HG03045 (cell line): ENCODE results near the gene SOX12.
"Not testable (repeated sequence)": the region's sequence is repeated elsewhere in the genome, so short reads cannot be mapped to it uniquely, and the experiment has no call there.

Source experiments
- ATAC-seq: cut with Tn5 transposase; IDR thresholded peaks from one replicate; pipeline ENCODE4 v1.9.1; 2021; ENCODE audit warnings: mild to moderate bottlenecking, moderate library complexity; ENCODE audit not compliant: unreplicated experiment

SOX12 gene

DNA sequence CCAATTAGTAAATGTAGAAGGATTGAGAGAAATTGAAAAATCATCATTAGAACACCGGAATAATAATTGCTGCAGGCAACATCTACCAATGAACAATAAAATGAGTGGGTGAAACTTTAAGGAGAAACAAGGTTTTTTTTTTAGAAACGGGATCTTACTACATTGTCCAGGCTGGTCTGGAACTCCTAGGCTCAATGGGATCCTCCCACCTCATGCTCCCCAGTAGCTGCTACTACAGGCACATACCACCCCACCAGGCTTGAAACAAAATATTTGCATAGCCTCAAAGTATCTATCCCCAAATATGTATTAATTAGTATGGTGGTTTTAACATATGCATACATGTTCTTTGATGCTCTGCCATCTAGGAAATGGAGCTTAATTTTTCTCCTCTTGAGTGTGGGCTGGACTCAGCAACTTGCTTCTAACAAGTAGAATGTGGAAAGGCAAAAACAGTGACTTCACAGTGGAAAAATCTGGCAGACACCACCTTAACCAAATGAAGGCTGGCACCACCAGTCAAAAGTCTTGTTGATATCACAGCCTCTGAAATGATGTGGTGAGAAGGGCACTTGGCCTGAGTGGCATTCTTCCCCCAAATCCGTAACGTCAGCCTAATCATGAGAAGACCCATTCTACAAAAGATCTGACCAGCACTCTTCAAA is 33.7 kb downstream of the SOX12 start:
- no peak for ATAC-seq

DNA sequence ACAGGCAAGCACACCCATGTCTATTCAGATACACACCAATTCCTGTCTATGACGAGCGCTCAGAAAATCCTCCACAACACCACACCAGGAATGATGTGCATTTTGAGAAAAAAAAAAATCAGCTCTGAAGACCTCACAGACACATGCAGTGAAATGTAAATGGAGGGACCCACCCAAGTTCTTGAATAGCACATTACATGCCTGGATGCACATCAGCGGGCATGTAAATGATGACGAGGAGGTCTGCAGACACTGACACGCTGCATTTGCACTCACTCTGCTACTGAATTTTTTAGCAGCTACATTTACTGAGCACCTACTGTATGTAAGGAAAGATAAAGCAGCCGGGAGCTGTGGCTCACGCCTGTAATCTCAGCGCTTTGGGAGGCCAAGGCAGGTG is 36.2 kb downstream of the SOX12 start:
- no peak for ATAC-seq

DNA sequence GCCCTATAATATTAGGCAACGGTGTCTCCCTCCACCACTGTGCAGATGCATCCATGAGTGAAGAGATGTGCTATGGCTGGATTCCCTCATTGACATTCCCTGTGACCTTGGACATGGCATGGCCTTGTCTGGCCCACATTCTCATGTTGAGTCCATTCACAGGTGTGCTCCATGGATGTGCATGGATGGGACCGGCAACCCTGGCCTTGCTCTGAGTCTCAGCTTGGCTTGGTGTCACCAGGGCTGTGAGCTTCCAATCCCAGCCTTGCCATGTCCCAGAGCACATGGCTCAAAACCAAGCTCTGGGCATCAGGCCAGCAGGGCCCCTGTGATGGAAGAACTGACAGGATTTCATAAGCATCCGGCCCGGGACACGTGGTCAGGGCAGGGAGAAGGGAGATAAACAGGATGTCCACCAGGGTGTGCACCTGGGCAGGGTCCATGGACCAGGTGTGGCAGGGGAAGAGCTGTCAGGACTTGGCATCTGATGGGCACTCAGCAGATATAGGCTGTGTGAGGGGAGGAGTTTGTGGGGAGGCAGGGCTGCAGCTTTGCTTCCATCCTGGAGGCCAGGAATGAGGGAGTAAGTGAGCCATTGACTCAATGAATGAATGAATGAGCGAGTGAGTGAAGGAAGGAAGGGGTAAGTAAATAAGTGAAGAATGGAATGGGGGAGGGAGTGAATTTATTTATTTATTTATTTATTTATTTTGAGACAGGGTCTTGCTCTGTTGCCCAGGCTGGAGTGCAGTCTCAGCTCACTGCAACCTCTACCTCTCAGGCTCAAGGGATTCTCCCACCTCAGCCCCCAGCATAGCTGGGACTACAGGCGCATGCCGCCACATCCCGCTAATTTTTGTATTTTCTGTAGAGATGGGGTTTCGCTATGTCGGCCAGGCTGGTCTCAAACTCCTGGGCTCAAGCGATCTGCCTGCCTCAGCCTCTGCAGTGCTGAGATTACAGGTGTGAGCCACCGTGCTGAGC is 37.2 kb downstream of the SOX12 start:
- no peak for ATAC-seq

DNA sequence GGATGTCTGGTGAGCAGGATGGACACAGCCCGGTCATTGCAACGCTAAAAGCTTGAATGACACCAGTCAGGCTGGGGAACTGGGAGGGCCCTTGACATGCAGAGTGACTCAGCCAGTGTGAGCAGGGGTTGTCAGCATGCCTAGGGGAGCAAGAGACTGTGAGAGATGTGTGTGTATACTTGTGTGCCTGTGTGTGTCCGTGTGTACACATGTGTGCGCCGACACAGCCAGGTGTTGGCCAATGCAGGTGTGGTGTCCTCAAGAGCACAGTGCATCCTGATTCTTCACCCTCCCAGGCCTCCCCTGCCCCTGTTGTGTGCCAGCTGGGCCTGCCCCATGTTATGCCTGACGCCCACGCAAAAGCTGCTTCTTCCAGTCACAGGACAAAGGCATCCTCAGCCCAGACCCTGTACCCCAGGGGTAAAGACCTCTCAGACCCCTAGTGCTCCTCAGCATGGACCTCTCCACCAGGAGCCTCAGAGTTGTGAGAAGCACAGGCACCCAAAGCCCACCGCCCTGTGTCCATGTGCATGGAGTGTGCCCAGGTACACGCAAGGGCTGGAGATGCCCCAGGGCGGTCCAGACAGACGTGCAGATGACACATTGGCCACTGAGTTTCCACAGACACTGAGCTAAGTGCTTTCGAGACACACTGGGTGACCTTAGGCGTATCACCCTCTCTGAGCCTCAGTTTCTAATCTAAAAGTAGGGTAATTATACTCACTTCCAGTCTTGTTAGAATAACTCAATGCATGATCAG is 38.1 kb downstream of the SOX12 start:
- ATAC-seq: no peak

DNA sequence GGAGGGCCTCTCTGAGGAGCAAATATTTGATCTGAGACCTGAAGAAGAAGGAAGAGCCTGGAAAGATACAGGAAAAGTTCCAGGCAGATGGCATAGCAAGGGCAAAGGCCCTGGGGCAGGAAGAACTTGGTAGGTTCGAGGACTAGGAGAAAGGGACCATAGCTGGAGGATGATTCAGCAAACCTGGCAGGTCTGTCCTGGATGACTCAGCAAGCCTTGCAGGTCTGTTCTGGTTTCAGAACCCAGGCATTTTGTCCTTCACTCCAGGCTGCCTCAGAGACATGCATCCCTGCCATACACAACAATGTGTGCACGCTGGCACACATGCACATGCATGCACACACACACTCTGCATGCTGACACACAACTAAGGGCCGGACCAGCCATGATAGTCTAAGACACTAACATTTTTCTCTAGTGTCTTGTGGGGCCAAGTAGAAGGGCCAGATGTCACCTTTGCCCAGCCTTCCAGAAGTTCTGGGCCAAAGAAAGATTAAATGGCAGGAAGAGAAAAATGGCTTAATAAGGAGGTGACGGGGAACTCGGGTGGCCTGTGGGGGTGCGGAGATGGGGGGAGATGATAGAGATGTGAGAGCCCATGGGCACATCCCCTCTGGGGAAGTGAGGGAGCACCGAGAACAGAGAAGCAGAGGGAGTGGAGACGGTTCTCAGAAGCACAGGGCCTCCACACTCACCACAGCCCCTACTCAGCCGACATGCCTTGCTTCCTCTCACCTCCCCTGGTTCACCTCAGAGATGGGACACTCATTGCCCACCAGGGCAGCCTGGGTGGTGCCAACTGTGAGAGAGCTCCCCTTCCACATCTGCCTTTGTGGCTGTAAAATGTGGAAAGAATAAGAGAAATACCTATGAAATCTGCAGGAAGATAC is 39.8 kb downstream of the SOX12 start:
- no peak for ATAC-seq

DNA sequence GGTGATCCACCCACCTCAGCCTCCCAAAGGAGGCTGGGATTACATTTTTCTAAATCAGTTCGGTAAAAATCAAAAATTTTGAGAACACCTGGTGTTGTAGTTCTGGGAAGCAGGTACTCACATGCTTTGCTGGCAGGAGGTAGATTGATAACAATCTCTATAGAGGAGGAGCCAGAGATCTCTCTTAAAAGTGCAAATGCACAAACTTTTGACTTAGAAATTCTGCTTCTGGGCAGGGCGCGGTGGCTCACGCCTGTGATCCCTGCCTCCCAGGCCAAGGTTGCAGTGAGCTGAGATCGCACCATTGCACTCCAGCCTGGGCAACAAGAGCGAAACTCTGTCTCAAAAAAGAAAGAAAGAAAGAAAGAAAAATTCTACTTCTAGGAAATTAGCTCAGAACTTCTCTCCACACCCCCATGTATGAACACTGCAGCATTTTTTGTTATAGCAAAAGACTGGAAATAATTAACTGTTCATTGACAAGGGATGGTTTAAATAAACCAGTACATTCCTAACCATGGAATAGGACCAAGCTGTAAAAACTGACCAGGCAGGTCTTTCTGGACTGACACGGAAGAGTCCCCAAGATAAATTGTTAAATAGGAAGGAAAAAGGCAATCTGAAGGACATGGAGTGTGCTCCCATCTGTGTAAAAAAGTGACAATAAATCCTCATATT is 40.8 kb downstream of the SOX12 start:
- ATAC-seq: no peak

DNA sequence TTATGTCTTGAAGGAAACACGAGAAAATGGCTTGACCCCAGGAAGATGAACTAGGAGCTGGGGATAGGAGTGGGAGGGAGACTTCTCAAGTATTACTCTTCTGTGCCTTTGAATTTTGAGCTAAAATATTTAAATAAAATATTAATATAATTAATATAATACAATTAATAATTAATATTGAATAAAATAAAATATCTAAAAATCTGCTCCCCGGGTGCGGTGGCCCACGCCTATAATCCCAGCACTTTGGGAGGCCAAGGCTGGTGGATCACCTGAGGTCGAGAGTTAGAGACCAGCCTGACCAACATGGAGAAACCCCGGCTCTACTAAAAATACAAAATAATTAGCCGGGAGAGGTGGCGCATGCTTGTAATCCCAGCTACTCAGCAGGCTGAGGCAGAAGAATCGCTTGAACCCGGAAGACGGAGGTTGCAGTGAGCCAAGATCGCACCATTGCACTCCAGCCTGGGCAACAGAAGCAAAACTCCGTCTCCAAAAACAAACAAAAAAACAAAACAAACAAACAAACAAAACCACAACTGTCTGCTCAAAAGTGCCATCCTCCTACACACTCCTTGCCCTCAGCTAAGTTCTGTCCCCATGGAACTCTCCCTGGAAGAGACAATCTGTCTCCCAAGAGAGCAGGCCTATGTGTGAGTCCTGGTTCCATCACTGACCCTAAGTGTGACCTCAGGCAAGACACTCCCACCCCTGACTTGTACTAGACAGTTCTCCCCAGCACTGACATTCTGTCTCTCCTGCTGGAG is 41.5 kb downstream of the SOX12 start:
- no peak for ATAC-seq

DNA sequence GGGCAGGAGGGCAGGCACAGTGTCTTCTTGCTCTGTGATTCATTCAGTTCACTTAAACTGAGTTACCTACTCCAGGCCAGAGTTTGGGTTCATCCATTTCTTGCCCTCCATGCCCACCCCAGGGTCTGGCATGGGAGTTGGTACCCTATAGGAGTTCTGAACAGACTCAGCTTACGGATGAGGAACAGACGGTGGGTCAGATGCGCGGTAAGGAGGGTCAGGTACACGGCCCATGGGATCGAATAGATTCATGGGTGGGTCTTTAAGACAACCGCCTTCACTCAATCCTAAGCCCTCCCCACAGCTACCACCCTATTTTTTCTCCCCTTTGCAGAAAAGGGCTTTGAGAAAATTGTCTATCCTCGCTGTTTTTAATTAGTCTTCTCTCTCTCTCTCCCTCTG is 42.1 kb downstream of the SOX12 start:
- no peak for ATAC-seq

DNA sequence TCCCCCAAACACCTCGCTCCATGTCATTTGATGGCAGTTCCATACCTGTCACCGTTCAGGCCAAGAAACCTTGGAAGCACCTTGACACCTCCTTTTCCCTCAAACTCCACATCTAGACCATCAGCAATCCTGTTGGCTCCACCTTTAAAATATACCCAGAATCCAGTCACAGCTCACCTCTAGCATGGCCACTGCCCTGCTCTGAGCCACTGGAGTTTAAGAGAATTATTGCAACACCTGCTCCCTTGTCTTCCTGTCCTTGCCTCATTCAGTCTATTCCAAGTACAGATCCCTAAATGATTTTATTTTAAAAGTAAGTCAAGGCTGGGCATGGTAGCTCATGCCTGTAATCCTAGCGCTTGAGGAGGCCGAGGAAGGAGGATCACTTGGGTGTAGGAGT is 43.6 kb downstream of the SOX12 start:
- ATAC-seq: no peak

DNA sequence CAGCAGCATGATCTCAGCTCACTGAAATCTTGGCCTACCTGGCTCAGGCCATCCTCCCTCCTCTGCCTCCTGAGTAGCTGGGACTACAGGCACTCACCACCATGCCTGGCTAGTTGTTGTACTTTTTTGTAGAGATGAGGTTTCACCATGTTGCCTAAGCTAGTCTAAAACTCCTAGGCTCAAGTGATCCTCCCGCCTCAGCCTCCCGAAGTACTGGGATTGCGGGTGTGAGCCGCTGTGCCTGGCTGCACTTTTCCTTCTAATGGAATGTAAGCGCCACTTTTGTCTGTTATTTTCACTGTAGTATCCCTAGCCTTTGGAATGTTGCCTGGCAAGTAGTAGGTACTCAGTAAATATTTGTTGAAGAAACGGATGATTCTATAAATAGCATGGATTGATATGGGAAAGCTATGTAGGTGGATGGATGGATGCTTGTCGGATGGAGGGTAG is 44.8 kb downstream of the SOX12 start:
- ATAC-seq: no peak

DNA sequence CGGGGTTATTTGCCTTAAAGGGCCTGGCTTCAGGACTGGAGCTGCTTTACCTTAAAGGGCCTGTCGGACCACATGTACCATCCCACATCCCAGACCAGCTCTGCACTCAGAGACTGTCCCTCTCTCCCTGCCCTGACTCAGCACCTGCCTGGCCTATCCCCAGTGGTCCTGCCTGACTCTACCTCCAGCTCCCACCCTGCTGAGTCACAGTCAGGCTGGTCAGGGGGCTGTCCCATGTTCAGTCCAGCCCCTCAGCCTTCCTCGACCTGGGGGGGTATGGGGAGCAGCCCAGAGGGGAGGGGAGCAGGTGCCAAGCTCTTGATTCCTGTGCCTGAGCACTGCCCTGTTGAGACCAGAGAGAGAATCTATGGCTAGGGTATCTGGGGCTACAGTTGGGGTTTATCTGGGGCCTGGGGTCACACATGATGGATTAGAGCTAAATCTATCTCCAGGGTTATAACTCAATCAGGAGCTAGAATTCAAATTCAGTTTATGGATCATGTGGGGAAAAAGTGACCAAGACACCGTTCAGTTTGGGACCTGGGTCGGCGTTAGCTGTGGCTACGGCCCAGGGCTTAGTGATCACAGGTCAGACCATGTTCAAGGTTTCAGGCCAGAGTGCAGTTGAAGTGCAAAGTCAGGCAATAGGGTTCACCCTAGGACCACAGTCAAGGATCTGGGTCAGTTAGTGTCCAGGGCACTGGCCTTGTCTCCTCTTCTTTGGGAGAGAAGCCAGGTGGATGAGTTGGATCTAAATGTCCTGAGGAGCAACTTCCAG is 45.8 kb downstream of the SOX12 start:
- ATAC-seq: no peak

DNA sequence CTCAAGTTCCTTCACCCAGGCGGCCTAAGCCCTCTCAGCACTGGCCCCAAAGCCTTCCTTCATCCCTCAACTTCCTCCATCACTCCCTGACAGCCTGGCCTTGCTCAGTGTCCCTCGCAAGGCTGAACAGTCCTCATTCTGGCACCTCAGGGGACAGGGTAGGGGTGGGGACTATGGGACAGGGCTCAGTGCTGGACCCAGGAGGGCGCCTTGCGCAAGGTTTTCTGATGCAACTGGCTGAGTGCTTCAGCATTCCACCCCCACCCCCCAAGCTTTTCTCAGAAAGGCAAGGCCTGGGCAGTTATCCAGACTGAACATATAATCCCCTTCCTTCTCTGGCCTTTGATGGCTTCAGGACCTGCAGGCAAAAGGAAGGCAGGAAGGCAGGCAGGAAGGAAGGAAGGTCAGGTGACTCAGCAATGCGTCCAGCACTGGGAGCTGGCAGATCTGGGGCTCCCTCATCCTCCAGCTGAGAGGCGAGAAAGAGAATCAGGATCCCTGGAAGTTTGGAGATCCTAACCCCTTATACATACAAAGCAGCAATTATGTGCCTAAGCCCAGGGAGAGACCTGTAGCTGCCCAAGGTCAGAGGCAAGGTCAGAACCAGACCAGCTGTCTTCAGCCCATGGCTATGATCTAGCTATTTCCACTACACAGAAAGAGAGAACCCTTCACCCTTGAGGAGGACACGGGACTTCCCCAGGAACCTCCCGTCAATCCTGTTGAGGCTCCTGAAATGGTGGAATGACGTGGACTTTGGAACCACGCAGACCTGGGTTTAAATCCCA is 46.6 kb downstream of the SOX12 start:
- ATAC-seq: no peak

DNA sequence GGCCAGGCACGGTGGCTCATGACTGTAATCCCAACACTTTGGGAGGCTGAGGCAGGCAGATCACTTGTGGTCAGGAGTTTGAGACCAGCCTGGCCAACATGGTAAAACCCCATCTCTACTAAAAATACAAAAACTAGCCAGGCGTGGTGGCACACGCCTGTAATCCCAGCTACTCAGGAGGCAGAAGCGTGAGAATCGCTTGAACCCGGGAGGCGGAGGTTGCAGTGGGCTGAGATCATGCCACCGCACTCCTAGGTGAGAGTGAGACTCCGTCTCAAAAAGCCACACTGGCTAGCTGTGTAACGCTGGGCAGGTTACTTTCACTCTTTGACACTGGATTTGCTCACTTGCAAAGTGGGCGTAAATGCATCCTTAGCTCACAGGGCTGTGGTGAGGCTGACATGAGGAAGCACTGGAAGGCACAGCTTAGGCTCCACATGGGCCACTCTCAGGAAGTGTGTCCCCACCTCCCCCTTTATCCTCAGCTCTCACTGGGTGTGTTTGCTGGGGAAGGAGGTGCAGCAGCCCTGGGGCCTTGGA is 47.3 kb downstream of the SOX12 start:
- ATAC-seq: not testable (repeated sequence)

DNA sequence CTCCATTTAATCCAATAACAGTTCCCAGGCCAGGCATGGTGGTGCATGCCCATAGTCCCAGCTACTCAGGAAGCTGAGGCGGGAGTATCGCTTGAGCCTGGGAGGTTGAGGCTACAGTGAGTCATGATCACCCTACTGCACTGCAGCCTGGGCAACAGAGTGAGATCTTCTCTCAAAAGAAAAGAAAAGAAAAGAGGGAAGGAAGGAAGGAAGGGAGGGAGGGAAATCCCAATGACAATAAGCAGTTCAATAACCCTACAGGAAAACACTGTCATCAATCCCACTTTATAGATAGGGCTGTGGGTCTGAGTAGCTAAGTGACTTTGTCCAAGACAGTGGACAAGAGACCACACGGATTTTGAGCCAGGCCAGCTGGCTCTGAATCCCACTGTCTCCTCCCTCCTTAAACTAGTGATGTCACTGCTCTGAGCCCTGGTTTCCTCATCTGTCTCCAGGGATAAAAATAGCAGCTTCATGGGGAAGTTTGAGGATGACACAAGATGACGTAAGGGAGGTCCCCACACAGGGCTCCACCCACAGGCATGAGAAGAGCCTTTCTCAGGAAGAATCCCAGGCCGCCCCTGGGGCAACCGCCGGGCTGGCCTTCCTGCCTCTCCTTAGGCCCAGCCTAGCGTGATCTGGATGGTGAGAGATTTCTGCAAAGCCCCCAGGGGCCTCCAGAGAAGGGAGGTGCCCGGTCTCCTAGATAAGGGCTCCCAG is 48.0 kb downstream of the SOX12 start:
- ATAC-seq: no peak

DNA sequence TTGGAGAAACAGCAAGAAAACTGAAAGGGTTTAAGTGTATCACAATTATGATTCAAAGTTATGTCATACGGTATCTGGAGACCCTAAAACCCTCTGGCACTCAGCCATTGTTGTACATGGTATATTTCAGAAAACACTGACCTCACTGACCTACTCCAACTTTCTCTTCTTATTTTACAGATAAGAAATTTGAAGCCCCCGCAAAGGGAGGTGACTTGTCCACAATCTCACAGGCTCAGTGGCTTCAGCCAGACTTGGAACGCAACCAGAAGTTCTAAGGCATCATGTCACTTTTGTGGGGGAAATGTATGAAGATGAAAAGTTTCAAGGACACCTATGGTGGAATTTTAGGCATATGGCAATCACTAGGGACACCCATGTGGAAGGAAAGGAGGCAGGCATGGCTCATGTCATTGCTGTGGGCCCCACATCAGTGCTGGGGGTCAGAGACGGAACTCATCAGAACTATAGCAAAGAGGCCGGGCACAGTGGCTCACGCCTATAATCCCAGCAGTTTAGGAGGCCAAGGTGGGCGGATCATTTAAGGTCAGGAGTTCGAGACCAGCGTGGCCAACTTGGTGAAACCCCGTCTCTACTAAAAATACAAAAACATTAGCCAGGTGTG is 50.0 kb downstream of the SOX12 start:
- no peak for ATAC-seq

DNA sequence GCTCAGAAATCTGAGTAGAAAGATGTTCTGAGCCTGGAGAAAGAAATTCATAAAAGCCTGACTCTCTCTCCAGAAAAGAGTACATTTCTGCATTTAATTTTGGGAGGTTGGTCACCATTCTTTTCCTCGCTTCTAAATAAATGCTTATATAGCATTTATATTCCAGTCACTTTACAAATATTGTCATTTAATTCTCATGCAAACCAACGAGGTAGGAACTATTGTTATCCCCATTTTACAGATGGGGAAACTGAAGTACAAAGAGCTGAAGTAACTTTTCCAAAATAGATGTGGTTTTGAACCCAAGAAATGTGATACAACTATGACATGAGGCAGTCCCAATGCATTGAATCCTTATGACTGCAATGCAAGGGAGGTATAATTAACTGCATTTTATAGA is 50.7 kb downstream of the SOX12 start:
- ATAC-seq: no peak
